Islet precursor cell (in vitro differentiated cells): ENCODE data around the gene MGLL.
"Not testable (repeated sequence)": the region's sequence is repeated elsewhere in the genome, so short reads cannot be mapped to it uniquely, and the experiment has no call there.

Experiments
- DNase-seq: peaks from one replicate; pipeline ENCODE4 v3.0.0-alpha.2; 2018

The MGLL gene

GRCh38 chr3:127670761-127671522 lies 151.4 kb downstream of the MGLL start:
- DNase-seq, result peak; percentile 42

- DNase-seq, result no peak
Measured at GRCh38 chr3:127670229-127670559, 152.1 kb downstream of the MGLL start.

- peak; percentile 42 for DNase-seq
Measured at GRCh38 chr3:127669541-127670228, 152.6 kb downstream of the MGLL start.

- peak; percentile 42 for DNase-seq
Measured at GRCh38 chr3:127668906-127669305, 153.4 kb downstream of the MGLL start.

GRCh38 chr3:127667119-127667681 lies 155.1 kb downstream of the MGLL start:
- DNase-seq, result no peak

GRCh38 chr3:127666676-127667075 lies 155.6 kb downstream of the MGLL start:
- no peak for DNase-seq

- no peak for DNase-seq
Measured at GRCh38 chr3:127665586-127665985, 156.7 kb downstream of the MGLL start.

GRCh38 chr3:127665165-127665564 lies 157.2 kb downstream of the MGLL start:
- no peak for DNase-seq

- DNase-seq, result no peak
Measured at GRCh38 chr3:127663151-127663550, 159.2 kb downstream of the MGLL start.

- no peak for DNase-seq
Measured at GRCh38 chr3:127662001-127662469, 160.3 kb downstream of the MGLL start.

- DNase-seq, result no peak
Measured at GRCh38 chr3:127661600-127661999, 160.7 kb downstream of the MGLL start.

- DNase-seq, result no peak
Measured at GRCh38 chr3:127660621-127661251, 161.6 kb downstream of the MGLL start.

GRCh38 chr3:127658234-127658633 lies 164.1 kb downstream of the MGLL start:
- no peak for DNase-seq

- DNase-seq, result no peak
Measured at GRCh38 chr3:127656906-127657305, 165.4 kb downstream of the MGLL start.

GRCh38 chr3:127655641-127656040 lies 166.7 kb downstream of the MGLL start:
- DNase-seq, result peak; percentile 88

GRCh38 chr3:127654993-127655392 lies 167.3 kb downstream of the MGLL start:
- DNase-seq, result not testable (repeated sequence)

- DNase-seq, result no peak
Measured at GRCh38 chr3:127654374-127654773, 167.9 kb downstream of the MGLL start.

- DNase-seq, result peak; percentile 85
Measured at GRCh38 chr3:127652246-127652995, 169.9 kb downstream of the MGLL start.

- DNase-seq, result no peak
Measured at GRCh38 chr3:127651516-127652172, 170.7 kb downstream of the MGLL start.

- no peak for DNase-seq
Measured at GRCh38 chr3:127650236-127650635, 172.1 kb downstream of the MGLL start.

- no peak for DNase-seq
Measured at GRCh38 chr3:127647845-127648204, 174.5 kb downstream of the MGLL start.

GRCh38 chr3:127647166-127647844 lies 175.0 kb downstream of the MGLL start:
- no peak for DNase-seq
